Measurements from ENCODE around the gene C19orf12.

C19orf12 gene

DNA sequence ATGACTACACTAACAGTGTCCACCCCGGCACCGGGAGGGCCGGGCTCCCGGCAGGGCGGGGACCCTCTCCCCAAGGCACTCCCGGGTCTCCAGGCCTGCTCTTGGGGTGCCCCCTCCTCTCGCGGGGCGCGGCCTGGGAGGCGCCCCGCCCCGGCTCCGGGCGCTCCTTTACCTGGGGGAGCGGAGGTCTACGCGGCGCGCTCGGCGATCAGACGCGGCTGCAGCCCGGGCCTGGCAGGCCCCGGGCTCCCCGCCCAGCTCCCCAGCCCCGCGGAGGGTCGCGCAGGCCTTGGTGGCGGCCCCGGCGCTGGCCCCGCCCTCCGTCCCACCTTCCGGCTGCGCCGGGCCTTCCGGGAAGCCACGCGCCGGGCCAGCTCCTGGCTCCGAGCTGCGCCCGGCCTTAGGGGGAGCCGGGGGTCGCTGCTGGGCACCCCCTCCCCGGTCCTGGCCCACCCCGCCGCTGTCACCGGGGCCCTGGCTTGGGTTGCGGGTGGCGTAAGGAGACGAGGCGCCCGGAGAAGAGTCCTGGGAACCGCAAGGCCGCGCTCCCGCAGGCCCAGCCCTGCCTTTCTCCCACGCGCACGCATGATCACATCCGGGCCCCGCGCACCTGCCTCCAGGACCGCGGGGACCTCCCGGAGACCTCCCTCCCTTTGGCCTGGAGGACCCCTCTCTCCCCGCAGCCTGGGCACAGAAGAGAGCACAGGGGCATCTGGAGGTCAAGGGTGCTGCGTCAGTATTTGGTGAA is at the start of gene C19orf12:
C19orf12 (minus strand) TSS at position 309 of the 748 bp plus-strand sequence. CDS start 6,848 bp downstream, outside the sequence.
- H3K4me3 ChIP-seq (ENCODE audit: low read depth, low read length): peak within 1 kb of the TSS; percentile 91
- no peak for DNase-seq (ENCODE audit: low read depth)

DNA sequence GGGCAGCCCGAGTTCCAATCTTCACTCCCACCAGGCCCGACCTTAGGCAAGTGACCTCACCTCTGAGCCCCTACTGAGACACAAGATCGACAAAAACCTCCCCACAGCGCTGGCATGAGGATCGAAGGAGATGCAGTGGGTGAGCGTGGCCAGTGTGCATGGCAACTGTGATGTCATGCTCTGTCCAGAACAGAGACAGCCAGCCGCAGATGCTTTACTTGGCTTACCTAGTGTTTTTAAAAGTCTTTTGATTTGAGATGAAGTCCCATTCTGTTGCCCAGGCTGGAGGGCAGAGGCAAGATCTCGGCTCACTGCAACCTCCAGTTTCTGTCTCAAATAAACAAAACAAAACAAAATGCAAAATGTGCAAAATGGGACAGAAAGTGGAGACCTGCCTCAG is 49.3 kb upstream of the C19orf12 start:
- no peak for DNase-seq (ENCODE audit: low read depth)
- no peak overlapping the region for H3K4me3 ChIP-seq (ENCODE audit: low read depth, low read length)

DNA sequence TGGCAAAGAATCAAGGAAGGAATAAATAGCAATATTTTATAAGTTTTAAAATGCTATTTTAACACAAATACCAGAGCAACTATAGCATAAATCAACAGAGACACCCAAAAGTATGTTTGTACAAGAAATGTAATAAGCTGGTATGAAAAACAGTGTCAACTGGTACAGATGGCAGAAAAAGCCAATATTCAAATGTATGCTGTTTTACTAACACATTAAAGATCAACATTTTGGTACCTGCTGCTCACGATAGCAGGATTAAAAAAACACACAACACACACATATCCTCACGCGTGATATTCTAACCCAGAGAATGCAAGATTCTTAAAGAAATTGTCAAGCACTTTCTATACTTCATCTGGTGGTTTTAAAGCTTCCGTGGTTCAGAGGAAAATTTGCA is 48.1 kb upstream of the C19orf12 start:
- no peak overlapping the region for H3K4me3 ChIP-seq (ENCODE audit: low read depth, low read length)
- DNase-seq (ENCODE audit: low read depth): no peak

DNA sequence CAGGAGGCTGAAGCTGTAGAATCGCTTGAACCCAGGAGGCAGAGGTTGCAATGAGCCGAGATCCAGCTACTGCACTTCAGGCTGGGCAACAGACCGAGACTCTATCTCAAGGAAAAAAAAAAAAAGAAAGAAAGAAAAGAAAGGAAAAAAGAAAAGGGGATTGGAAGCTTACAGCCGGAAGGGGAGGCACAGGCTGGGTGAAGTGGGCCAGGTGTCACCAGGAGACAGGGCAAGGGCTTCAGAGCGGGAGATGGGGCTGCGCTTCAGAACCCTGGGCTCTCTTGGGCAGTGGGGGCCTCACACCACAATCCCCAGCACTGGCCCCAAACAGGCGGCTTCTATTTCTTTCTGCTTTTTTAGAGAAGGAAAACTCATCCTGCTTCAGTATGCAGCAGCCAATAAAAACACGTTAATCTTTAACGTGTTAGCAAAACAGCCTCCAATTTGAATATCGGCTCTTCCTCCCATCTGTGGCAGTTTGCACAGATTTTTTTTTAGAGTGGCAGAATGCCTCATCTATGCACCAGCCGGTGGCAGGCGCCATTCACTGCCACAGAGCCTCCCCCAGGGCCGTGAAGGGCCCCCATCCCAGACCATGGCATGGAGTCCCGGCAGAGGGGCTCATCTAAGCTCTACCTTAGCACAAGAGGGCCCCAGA is 46.6 kb upstream of the C19orf12 start:
- H3K4me3 ChIP-seq (ENCODE audit: low read depth, low read length): no peak overlapping the region
- no peak for DNase-seq (ENCODE audit: low read depth)

DNA sequence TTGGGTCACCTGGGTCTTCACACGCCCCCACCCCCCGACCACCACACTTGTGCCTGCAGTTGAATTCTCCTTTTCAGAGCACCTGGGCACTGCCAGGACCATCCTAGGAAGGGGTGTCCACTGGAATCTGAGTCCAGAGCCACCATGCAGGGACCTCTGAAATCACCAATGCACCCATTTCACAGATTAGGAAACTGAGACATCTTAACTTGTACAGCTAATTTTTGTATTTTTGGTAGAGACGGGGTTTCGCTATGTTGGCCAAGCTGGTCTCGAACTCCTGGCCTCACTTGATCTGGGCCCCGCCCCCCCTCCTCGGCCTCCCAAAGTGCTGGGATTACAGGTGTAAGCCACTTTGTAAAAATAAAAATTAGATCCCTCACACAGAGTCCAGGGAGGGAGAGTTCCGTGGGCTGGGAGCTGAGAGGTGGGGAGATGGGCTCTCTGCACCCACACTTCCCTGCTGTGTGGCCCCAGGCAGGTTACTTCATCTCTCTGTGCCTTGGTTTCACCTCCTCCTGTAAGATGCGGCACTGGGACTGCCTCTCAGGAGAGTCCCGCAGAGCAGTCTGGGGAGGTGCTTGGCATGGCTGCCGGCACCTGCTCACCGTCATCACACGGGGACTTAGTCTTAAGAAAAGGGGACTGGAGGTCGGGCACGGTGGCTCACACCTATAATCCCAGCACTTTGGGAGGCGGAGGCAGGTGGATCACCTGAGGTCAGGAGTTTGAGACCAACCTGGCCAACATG is 45.9 kb upstream of the C19orf12 start:
- H3K4me3 ChIP-seq (ENCODE audit: low read depth, low read length): no peak overlapping the region
- no peak for DNase-seq (ENCODE audit: low read depth)

DNA sequence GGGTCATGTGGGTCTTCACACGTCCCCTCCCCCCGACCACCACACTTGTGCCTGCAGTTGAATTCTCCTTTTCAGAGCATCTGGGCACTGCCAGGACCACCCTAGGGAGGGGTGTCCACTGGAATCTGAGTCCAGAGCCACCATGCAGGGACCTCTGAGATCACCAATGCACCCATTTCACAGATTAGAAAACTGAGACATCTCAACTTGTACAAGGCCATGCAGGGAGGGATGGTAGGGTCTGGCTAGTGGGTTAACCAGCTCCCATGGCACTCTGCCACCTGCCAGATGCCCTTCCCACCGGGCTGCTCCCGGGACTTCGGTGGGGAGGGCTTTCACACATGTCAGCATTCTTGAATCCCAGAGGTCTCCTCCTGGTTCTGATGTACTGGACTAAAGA is 44.3 kb upstream of the C19orf12 start:
- no peak overlapping the region for H3K4me3 ChIP-seq (ENCODE audit: low read depth, low read length)
- no peak for DNase-seq (ENCODE audit: low read depth)

DNA sequence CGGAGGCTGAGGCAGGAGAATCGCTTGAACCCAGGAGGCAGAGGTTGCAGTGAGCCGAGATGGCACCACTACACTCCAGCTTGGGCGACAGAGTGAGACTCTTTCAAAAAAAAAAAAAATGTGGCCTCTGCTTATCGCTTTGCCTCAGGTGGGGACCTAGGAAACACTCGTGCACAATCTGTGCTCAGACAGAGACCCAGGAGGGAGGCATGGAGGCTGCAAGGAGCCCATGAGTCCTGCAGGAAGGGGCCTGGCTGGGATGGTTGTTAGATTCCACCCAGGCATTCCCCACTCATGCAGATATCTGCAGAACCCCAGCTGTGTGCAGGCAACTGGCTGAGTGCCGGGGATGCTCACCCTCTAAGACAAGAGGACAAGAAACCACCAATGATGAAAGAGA is 43.8 kb upstream of the C19orf12 start:
- no peak overlapping the region for H3K4me3 ChIP-seq (ENCODE audit: low read depth, low read length)
- no peak for DNase-seq (ENCODE audit: low read depth)

DNA sequence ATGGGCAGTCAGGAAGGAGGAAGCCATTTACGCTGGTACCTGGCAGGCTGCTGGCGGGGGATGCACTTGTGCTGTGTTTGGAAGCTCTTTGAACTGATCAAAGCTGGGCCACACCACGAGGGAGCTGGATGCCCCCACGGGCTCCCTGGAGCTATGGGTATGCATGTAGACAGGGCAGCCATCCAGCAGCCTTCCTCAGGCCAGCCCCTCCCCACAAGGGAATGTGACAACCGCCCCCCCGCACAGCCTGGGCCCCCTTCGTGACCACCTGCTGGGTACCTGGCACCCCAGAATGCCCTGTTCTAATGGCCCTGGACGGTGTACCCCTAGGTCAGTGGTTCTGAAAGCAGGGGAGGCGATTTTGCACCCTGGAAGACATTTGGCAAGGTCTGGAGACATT is 42.5 kb upstream of the C19orf12 start:
- DNase-seq (ENCODE audit: low read depth): no peak
- no peak overlapping the region for H3K4me3 ChIP-seq (ENCODE audit: low read depth, low read length)

DNA sequence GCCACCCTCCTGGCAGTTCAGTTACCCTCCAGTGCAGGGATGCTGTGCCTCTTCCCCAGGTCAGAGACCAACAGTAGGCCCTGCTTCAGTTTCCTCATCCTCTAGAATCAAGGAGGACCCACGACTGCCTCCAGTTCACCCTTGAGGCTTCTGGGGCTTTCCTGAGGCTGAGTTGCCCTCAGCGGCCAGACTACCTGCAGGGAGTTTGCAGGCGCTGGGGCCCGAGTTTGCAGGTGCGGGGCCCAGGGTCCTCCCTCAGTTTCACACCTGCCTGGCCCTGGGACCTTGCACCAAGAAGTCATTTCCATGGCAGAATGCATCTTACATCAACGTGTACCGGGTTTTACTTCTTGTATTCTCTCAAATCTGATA is 38.9 kb upstream of the C19orf12 start:
- no peak overlapping the region for H3K4me3 ChIP-seq (ENCODE audit: low read depth, low read length)
- no peak for DNase-seq (ENCODE audit: low read depth)

DNA sequence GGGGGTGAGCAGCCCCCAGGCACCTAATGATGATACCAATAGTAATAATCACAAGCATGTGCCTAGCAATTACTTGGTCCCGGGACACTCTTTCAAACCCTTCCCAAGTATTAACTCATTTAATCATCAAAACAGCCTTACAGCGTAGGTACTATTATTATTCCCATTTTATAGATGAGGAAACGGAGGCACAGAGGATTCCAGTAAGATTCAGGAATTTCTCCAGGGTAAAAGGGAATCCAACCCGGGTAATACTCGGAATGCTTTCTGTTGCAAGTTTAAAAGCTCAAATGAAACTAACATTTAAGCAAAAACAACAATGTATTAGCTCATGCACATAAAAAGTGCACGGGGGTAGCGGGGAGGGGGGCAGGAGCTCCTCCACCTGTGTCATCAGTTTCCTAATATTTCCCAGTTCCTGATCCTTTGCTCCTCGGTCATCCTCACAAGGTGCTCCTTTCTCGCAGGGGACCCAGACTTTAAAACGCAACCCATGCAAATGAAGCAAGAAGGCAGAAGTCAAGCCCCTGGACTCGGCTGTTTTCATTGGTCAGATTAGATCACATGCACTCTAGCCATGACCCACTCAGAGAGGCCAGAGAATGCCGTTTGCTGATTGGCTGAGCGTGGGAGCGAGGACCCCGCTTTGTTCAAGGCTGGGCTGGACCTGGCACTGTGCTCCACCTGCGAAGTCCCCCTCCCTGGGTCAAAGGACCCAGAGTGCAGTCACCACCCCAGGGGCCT is 38.3 kb upstream of the C19orf12 start:
- DNase-seq (ENCODE audit: low read depth): no peak
- no peak overlapping the region for H3K4me3 ChIP-seq (ENCODE audit: low read depth, low read length)

DNA sequence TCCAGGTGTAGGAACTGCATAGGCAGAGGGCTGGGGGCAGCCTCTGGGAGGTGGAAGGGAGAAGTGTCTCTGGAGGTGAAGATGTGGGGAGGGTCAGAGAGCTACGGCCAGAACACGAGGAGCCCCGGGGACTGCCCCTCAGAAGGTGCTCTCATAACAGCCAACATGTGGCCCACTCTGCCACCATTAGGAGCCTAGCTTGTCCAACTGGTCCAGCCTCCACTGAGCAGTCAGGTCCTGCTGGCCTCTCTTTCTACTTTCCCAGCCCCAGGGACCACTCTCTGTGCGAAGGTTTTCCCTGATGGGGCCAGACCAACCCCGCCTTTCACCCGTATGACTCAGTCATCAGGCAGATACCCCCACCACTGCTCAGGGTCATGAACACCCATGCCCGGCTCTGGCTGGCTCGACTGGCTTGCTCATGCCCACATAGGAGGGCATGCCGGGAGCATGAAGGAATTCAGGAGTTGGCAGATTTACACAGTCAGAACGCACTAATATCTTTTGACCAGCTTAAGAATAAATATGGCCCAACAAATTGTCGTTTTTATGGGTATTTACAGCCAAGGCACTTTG is 37.5 kb upstream of the C19orf12 start:
- DNase-seq (ENCODE audit: low read depth): no peak
- H3K4me3 ChIP-seq (ENCODE audit: low read depth, low read length): no peak overlapping the region

DNA sequence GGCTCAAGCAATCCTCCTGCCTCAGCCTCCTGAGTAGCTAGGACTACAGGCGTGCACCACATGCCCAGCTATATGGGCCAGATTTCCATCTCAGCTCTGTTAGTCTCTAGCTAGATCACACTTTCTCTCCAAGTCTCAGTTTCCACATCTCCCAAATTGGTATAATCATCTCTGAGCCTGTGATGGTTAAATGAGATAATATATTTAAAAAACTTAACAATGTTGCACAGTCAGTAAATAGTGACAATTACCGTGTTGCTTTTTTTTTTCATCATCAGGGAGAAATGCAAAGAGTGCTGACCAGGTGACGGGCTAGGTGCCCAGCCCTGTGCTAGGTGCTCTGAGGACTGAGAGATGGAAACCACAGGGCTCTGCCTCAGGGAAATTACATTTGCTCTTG is 36.9 kb upstream of the C19orf12 start:
- no peak for DNase-seq (ENCODE audit: low read depth)
- no peak overlapping the region for H3K4me3 ChIP-seq (ENCODE audit: low read depth, low read length)

DNA sequence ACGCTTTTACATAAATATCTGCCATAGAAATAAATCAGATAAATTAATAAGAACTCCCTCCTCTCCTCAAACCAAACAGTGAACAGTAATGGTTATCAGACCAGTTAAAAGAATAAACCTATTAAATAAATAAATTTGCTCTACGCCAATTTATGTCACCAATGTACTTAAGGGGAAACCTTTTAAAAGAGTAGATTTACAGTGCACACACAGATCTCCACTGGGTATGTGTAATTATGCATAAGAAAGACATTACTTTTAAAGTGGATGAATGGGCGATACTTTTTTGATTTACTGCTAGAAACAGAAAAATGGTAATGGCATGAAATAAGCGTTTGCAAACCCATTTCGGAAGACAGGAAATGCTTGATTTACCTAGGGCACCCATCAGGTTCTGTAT is 34.9 kb upstream of the C19orf12 start:
- no peak overlapping the region for H3K4me3 ChIP-seq (ENCODE audit: low read depth, low read length)
- no peak for DNase-seq (ENCODE audit: low read depth)

DNA sequence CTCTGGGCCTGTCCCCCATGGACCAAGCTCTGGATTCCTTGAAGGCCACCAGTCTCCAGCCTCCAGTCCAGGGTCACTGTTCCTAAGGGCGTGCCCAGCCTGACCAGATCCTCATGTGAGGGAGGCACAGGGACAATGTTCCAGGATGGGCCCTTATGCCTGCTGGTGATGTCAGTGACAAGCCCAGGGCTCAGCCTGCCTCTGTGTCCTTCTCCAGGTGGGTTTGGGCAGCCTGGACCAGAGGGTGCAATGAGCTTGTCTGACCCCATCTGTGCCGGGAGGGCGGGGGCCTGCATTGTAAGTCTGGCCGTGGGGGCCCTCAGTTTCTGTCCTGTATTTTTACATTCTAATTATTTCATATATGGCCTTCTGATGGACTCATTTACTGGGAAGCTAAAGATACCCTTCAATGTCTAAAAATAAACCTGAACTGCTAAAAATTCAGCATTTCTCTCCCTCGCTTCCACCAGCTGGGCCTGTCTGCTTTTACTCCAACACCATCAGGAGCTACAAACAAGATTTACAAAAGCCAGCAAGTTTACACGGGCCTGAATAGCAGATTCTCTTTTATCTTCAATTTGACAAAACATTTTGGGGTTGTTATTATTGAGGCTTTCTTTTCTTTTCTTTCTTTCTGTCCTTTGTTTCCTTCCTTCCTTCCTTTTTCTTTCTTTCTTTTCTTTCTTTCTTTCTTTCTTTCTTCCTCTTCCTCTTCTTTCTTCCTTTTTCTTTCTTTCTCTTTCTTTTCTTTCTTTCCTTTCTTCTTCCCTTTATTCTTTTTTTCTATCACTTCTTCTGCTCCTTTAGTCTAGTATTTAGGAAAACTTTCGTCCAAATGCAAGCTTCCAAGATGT is 34.2 kb upstream of the C19orf12 start:
- no peak overlapping the region for H3K4me3 ChIP-seq (ENCODE audit: low read depth, low read length)
- DNase-seq (ENCODE audit: low read depth): no peak

DNA sequence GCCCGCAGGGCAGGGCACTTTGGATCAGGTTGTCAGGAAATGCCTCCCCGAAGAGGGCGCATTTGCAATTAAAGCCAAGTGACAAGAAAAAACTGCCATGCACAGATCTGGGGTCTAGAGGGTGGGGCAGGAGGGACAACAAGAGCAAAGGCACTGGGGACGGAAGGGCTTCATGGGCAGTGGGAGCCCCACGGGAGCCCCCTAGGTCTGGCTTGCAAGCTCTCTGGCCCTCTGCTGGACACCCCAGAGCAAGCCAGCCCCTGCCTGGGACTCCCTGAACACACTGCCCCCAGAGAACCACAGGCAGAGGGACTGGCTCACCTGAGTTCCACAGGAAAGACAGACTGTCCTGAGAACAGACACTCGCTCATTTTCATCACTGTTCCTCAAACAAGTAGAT is 30.2 kb upstream of the C19orf12 start:
- no peak for DNase-seq (ENCODE audit: low read depth)
- no peak overlapping the region for H3K4me3 ChIP-seq (ENCODE audit: low read depth, low read length)

DNA sequence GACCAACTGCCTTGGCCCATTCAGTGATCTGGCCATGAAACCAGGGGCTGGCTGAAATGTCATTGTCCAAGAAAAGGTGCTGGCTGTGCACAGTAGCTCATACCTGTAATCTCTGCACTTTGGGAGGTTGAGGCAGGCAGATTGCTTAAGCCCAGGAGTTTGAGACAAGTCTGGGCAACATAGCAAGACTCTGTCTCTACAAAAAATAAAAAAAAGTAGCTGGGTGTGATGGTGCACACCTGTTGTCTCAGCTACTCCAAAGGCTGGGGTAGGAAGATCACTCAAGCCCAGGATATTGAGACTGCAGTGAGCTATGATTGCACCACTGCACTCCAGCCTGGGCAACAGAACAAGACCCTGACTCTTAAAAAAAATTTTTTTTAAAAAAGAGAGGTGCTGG is 28.6 kb upstream of the C19orf12 start:
- no peak for DNase-seq (ENCODE audit: low read depth)

DNA sequence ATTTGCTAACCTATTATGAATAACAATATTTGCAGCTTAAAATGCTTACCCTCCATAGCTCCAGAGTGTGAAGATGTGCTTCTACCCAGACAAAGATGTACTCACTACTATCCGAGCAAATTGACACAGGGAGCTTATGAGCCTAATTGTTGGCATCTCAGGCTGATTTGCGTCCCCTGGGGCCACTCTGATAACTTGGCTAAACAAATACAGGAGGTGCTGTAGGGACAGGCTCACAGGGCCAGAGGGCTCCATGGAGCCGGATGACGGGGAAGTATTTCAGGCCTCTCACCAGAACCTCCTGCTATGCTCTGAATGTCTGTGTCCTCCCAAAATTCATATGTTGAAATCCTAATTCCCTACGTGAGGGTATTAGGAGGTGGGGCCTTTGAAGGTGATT is 26.7 kb upstream of the C19orf12 start:
- no peak overlapping the region for H3K4me3 ChIP-seq (ENCODE audit: low read depth, low read length)
- DNase-seq (ENCODE audit: low read depth): no peak

More for the DNA sequence above, 28.6 kb upstream of the C19orf12 start:
- H3K4me3 ChIP-seq (ENCODE audit: low read depth, low read length): no peak overlapping the region

DNA sequence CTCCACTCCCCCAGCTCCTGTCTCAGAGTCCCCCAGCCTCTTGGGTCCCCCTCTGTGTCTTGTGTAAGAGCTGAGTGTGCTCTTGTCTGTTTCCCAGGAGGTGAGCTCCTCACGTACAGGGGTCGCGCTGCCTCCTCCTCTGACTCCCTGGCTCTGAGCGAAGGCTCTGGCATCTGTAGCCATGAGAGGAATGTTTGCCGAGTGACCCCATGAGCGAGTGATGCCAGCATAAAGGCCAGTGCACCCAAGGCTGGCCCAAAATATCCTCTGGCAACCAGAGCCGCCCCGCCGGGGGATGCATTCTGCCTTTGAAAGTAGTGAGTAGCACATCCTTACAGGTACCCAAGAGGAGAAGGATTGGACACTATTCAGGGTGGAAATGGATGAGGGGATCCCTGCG is 26.2 kb upstream of the C19orf12 start:
- DNase-seq (ENCODE audit: low read depth): no peak

More for the DNA sequence above, 26.2 kb upstream of the C19orf12 start:
- no peak overlapping the region for H3K4me3 ChIP-seq (ENCODE audit: low read depth, low read length)
